HG03064 (cell line): Measurements from ENCODE around the gene KCNK5.

Source experiments
- ATAC-seq: cut with Tn5 transposase; IDR thresholded peaks from one replicate; pipeline ENCODE4 v1.9.1; 2021; ENCODE audit warnings: low read depth; ENCODE audit not compliant: unreplicated experiment

KCNK5 gene

GRCh38 chr6:39228992-39229767, at the start of gene KCNK5:
KCNK5 (minus strand) TSS chr6:39229475; CDS start chr6:39229111, 364 bp downstream.
- ATAC-seq = peak; percentile 64

GRCh38 chr6:39276379-39276995, 47.2 kb upstream of the KCNK5 start:
- ATAC-seq = no peak

- ATAC-seq = no peak
These were observed 45.6 kb upstream of the KCNK5 start for GRCh38 chr6:39274903-39275302.

- no peak for ATAC-seq
These were observed 45.2 kb upstream of the KCNK5 start for GRCh38 chr6:39274471-39274870.

- ATAC-seq = no peak
These were observed 44.1 kb upstream of the KCNK5 start for GRCh38 chr6:39273406-39273821.

GRCh38 chr6:39269961-39270360, 40.7 kb upstream of the KCNK5 start:
- ATAC-seq = no peak

- no peak for ATAC-seq
These were observed 39.4 kb upstream of the KCNK5 start for GRCh38 chr6:39268721-39269120.

GRCh38 chr6:39268171-39268570, 38.9 kb upstream of the KCNK5 start:
- ATAC-seq = no peak

GRCh38 chr6:39266782-39267355, 37.6 kb upstream of the KCNK5 start:
- ATAC-seq = no peak

- ATAC-seq = no peak
These were observed 37.1 kb upstream of the KCNK5 start for GRCh38 chr6:39266375-39266774.

GRCh38 chr6:39263303-39264037, 34.2 kb upstream of the KCNK5 start:
- ATAC-seq = no peak

- no peak for ATAC-seq
These were observed 32.5 kb upstream of the KCNK5 start for GRCh38 chr6:39261751-39262150.

- ATAC-seq = no peak
These were observed 31.7 kb upstream of the KCNK5 start for GRCh38 chr6:39260953-39261352.

- ATAC-seq = no peak
These were observed 31.2 kb upstream of the KCNK5 start for GRCh38 chr6:39260456-39260855.

GRCh38 chr6:39256294-39256940, 27.1 kb upstream of the KCNK5 start:
- ATAC-seq = no peak

- no peak for ATAC-seq
These were observed 25.8 kb upstream of the KCNK5 start for GRCh38 chr6:39254999-39255535.

- no peak for ATAC-seq
These were observed 22.1 kb upstream of the KCNK5 start for GRCh38 chr6:39251406-39251805.

- no peak for ATAC-seq
These were observed 21.2 kb upstream of the KCNK5 start for GRCh38 chr6:39250507-39250906.

GRCh38 chr6:39249278-39249677, 20.0 kb upstream of the KCNK5 start:
- ATAC-seq = no peak

GRCh38 chr6:39247667-39248194, 18.5 kb upstream of the KCNK5 start:
- ATAC-seq = no peak
